Measurements from ENCODE around the gene CEP290.
"Not testable (repeated sequence)": the region's sequence is repeated elsewhere in the genome, so short reads cannot be mapped to it uniquely, and the experiment has no call there.

CEP290 gene

GRCh38 chr12:88144037-88144436 lies 2.1 kb upstream of the CEP290 start:
- no peak for DNase-seq

DNA sequence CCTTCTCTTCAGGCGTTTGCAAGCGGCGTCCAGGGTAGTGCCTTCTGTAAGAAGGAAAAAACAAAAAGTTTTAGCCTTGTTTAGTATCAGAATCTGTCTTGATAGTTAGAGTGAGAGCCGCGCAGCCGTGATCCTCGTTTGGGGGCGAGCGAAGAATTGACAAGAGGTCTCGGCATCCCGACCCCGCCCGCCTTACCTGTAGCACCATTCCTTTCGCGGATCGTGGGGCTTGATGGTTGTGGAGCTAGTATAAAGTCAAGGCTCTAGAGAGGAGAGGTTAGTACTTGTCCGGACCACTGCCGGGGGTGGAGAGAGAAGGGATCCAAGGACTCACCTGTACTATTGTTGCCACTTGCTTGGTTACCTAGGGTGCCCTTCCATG lies 713 bp upstream of the CEP290 start:
- DNase-seq = peak; percentile 15

DNA sequence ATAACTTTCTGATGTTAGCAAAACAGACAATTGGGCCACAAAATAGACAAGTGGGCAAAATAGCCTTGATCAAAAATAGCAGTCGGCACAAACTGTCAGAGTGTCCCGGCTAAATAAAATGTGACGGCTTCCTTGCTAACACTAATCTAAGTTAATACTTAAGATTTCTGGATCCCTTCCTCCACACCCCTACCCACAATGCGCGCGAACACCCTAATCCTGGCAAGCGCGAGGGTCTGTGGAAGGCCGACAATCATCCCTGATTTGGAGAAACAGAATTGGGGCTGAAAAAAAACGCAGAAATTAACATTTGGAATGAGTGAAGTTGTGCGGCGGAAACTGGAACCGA lies 489 bp downstream of the CEP290 start:
- no peak for DNase-seq

DNA sequence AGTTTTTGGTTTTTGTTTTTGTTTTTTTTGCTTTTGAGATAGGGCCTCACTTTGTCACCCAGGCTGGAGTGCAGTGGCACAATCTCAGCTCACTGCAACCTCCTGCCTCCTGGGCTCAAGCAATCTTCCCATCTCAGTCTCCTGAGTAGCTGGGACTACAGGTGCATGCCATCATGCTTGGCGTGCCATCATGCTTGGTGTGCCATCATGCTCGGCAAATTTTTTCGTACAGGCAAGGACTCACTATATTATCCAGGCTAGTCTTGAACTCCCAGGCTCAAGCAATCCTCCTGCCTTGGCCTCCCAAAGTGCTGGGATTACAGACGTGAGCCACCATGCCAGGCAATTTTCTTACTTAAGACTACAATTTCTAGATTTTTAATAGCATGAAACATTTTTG lies 2.2 kb downstream of the CEP290 start:
- DNase-seq = not testable (repeated sequence)

DNA sequence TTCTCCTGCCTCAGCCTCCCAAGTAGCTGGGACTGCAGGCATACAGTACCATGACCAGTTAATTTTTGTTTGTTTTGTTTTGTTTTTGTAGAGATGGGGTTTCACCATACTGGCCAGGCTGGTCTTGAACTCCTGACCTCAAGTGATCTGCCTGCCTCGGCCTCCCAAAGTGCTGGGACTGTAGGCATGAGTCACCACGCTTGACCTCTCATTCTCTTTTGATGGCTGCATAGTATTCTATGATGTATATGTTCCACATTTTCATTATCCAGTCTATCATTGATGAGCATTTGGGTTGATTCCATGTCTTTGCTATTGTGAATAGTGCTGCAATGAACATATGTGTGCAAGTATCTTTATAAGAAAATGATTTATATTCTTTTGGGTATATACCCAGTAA lies 8.7 kb downstream of the CEP290 start:
- not testable (repeated sequence) for DNase-seq

DNA sequence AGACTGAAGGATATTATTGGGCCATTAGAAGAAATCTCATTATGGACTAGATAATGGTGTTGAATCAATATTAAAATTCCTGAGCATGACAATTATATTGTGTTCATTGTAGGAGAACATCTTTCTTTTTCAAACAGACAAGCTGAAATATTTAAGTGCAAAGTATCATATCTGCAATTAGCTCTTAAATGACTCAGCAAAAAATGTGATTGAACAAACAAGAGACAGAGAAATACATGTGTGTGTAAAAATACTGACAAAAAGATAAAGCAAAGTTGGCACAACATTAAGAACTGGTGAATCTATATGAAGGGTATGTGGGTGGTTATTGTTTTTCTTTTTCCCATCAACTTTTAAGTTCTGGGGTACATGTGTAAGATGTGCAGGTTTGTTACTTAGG lies 9.5 kb downstream of the CEP290 start:
- no peak for DNase-seq

DNA sequence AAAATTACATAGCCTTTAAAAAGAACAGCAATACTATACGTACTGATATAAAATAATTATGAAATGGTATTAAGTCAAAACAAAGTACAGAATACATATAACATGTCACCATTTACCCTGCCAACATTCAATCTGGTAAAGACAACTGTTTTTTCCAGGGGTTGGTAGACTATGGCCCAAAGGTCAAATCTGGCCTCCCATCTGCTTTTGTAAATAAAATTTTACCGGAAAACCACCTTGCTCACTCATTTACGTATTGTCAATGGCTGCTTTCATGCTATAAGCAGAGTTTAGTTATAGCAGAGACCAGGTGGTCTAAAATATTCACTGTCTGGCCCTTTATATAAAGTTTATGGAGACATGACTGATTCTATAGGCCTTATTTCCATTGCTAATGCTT lies 14.0 kb downstream of the CEP290 start:
- DNase-seq = no peak

- no peak for DNase-seq
Observed at GRCh38 chr12:88127099-88127498, 14.8 kb downstream of the CEP290 start.

GRCh38 chr12:88122666-88123065 lies 19.2 kb downstream of the CEP290 start:
- no peak for DNase-seq

DNA sequence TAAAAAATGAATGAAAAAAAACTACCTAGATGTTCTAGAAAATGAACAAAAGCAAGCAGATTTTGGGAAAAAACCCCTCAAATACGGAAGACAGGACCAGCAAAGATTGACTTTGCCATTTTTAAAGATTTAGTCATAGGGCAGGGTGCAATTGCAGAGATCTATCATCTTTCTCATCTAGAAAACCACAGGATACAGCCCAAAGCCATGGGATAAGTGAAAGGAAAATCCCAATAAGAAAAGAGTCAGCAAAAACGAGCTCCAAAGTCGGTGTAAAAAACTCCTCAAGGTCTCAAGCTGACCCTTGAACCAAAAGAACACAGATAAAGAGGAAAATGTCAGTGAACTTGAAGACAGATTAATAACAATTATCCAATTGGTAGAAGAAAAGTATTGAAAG lies 28.0 kb downstream of the CEP290 start:
- no peak for DNase-seq

GRCh38 chr12:88111074-88111652 lies 30.7 kb downstream of the CEP290 start:
- no peak for DNase-seq

DNA sequence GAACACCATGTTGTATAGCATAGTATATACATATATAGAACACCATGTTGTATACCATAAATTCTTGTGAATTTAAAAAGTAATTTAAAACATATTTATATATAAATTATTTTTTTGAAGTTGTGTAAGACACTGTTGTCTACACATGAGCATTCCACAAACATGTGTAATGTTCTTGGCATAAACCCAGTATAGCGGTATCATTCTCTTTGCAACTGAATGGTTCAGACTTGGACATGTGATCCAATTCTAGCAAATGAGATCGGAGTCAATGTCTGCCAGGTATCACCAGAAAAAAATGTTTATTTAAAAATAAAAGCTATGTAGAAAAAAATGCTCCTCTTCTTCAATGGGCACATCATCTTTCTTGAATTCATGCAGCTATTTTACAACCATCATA lies 33.9 kb downstream of the CEP290 start:
- DNase-seq = no peak

- DNase-seq = no peak
Observed at GRCh38 chr12:88093573-88093972, 48.3 kb downstream of the CEP290 start.

DNA sequence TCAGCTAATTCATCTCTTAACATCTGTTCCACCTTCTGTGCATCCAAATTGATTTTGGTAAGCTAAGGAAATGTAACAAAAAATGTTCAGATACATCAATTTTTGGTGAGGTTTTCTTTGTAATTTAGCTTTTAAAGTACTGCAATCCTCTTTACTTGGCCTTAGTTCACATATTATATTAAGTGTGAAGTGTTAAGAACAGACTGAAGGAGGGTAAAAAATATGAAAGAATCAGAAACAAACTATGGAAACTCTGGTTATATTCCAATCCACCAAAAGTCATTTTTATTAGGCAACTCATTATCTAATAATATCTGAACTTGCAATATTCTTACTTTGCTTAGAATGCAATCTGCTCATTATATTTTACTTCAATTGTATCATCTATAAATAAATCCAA lies 49.1 kb downstream of the CEP290 start:
- no peak for DNase-seq

- DNase-seq = no peak
Observed at GRCh38 chr12:88084210-88084609, 57.7 kb downstream of the CEP290 start.

- no peak for DNase-seq
Observed at GRCh38 chr12:88083634-88084033, 58.3 kb downstream of the CEP290 start.

DNA sequence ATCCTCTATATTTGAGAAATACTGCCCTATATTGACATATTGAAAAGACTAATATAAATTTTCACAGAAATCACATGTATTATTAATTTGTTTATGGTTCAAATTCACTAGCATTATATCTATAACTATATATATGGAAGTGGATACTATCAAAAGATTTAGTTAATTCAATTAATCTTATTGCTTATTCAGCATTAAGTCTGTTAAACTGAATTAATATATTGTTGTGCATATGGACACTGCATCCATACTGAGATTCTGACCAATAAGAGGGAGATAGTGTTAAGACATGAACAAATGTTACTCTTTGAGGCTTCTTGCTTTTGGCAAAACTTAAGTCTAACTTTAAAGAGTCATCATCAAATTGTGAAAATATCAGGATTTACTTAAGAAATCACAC lies 60.6 kb downstream of the CEP290 start:
- no peak for DNase-seq

- no peak for DNase-seq
Observed at GRCh38 chr12:88067301-88067700, 74.6 kb downstream of the CEP290 start.

- no peak for DNase-seq
Observed at GRCh38 chr12:88063375-88063774, 78.5 kb downstream of the CEP290 start.

- DNase-seq = no peak
Observed at GRCh38 chr12:88062474-88062873, 79.4 kb downstream of the CEP290 start.

GRCh38 chr12:88058719-88059077 lies 83.2 kb downstream of the CEP290 start:
- DNase-seq = no peak

- DNase-seq = no peak
Observed at GRCh38 chr12:88057994-88058718, 83.7 kb downstream of the CEP290 start.

- DNase-seq = no peak
Observed at GRCh38 chr12:88056571-88056970, 85.3 kb downstream of the CEP290 start.

- DNase-seq = no peak
Observed at GRCh38 chr12:88052686-88053085, 89.2 kb downstream of the CEP290 start.

DNA sequence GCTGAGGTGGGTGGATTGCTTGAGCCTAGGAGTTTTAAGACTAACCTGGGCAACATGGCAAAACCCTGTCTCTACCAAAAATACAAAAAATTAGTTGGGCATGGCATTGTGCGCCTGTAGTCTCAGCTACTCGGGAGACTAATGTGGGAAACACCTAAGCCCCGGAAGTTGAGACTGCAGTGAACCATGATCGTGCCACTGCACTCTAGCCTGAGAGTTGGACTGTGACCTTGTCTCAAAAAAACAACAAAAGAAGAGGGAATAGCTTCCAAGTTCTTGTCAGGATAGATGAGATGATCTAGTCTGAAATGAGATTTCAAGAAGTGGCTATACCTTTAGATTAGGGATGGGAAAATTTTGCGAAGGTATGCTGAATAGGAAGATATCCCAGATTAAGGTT lies 97.9 kb downstream of the CEP290 start:
- DNase-seq = no peak
